AG04450 (cell line): ENCODE data around the gene TAGAP. TPM values are rescaled to one million over a fixed set of nuclear protein-coding genes. Genes with fewer than 3 reads are reported as not detected.
"Not testable (repeated sequence)": the region's sequence is repeated elsewhere in the genome, so short reads cannot be mapped to it uniquely, and the experiment has no call there.

Experiments used
- CTCF ChIA-PET: fragments of 300-600, 350-600 bp; formaldehyde crosslinking; extraction: SDS; loops from one replicate; lab custom pipeline; 2022; ENCODE audit warnings: antibody characterized with exemption, inconsistent platforms; lab: Charles Lee
- POLR2A ChIA-PET: fragments of 350-600 bp; formaldehyde crosslinking; extraction: SDS; loops from one replicate; lab custom pipeline; 2021; ENCODE audit warnings: antibody characterized with exemption, inconsistent platforms; lab: Yijun Ruan, JAX
- DNase-seq: peaks from one replicate; pipeline ENCODE4 v3.0.0-alpha.2; 2011; ENCODE audit warnings: low read depth, low spot score
- H3K27ac ChIP-seq: one replicate; pipeline ENCODE4 v1.5.1; 2012; ENCODE audit warnings: low read depth, low read length, control low read depth
- H3K27me3 ChIP-seq: one replicate; pipeline ENCODE4 v1.6.0; 2012; ENCODE audit warnings: low read length; ENCODE audit not compliant: control insufficient read depth, insufficient read depth
- H3K4me3 ChIP-seq: 2 replicates; pipeline ENCODE4 v1.5.1; 2011; ENCODE audit warnings: mild to moderate bottlenecking, low read depth, low read length, control low read depth
- H3K9me3 ChIP-seq: 2 replicates; pipeline ENCODE4 v1.5.1; 2012; ENCODE audit warnings: low read length; ENCODE audit not compliant: control insufficient read depth, insufficient read depth
- polyA plus RNA-seq: library from polyadenylated mRNA; depleted of rRNA; stranded (reverse); fragments of >200 nt; gene quantifications from 2 replicates; pipeline ENCODE4 v1.2.3, GENCODE V29; 2011
- TF ChIP-seq, protein P1 (sequence below): IDR thresholded peaks from 2 replicates; pipeline ENCODE4 v1.5.1; 2011; ENCODE audit warnings: low read depth, low read length, control low read depth, inconsistent platforms

The TAGAP gene
- polyA plus RNA-seq, 1 experiment, result not detected

DNA sequence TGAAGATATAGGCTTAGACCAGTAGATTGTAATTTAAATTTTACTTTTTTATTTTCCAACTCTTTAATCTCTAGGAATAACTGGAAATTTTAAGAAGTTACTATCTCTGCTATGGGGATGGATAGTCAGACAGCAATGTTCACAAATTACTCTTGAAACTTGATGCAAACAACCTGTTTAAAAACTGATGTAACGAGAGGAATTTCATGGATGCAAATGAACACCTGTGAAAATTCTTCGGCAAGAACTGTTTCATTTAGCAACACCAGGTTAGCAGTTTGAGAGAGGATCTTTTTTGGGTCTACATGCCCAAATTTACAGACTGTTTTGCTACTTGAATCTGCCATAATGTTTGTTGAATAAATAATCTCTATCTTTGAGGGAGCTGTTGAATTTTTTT is 24.8 kb downstream of the TAGAP start:
- POLR2A ChIA-PET, result no interaction called here
- CTCF ChIA-PET, result no interaction called here
- H3K9me3 ChIP-seq, result peaks cover 7% of the 10 kb centered on the region

DNA sequence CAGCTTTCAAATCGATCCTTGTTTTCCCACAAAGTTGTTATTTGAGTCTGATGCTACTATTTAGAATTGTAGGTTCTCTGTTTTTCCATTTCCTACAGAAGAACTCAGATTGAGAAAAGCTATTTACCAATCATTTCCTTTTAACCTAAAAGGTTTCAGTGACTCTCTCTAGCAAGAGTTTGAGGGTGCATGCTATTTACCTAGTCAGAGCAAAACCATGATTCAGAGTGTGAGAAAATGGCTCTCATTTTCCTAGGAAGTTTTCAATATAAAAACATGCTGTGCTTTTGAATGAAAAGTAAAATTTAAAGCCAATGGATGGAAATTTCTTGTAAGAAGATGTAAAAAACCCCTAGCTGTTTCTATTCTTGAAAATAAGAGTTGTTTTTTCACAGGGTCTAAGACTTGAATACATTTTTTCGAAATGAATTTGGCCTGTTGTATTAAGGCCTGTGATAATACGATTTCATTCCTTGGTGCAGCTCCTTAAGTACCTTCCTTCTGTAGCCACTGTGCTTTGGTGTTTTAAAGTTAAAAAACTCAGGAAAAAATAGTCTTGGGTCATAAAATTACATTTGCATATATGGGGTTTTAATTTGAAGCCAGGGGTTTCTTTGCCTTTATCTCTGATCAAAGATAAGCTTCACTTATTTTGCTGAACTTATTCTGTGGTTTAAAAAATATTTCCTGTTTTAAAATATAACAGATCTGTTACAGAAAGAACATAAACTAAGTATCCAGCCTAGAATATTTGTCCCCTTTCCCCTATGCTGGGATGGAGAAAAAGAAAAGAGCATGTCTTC is 26.8 kb downstream of the TAGAP start:
- POLR2A ChIA-PET, result no interaction called here
- Histone ChIP-seq H3K27ac (no peak overlapping the region), H3K9me3 (no peaks in the 10 kb centered on the region), H3K4me3 (no peak overlapping the region), H3K27me3 (no peaks in the 10 kb centered on the region)
- no peak for DNase-seq
- TF ChIP-seq, protein P1, sequence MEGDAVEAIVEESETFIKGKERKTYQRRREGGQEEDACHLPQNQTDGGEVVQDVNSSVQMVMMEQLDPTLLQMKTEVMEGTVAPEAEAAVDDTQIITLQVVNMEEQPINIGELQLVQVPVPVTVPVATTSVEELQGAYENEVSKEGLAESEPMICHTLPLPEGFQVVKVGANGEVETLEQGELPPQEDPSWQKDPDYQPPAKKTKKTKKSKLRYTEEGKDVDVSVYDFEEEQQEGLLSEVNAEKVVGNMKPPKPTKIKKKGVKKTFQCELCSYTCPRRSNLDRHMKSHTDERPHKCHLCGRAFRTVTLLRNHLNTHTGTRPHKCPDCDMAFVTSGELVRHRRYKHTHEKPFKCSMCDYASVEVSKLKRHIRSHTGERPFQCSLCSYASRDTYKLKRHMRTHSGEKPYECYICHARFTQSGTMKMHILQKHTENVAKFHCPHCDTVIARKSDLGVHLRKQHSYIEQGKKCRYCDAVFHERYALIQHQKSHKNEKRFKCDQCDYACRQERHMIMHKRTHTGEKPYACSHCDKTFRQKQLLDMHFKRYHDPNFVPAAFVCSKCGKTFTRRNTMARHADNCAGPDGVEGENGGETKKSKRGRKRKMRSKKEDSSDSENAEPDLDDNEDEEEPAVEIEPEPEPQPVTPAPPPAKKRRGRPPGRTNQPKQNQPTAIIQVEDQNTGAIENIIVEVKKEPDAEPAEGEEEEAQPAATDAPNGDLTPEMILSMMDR, result no peak
- CTCF ChIA-PET, result interaction anchor here (0.6 to 2.3 kb wide), 7 partner anchors 9 to 340 kb away, joined by 3 to 8 read pairs (median 4); no protein-coding TSS in a partner anchor

More for the DNA sequence above, 24.8 kb downstream of the TAGAP start:
- DNase-seq, result no peak
- H3K4me3 ChIP-seq, result no peak overlapping the region
- no peak overlapping the region for H3K27ac ChIP-seq
- H3K27me3 ChIP-seq, result no peaks in the 10 kb centered on the region
- TF ChIP-seq, protein P1, result no peak

DNA sequence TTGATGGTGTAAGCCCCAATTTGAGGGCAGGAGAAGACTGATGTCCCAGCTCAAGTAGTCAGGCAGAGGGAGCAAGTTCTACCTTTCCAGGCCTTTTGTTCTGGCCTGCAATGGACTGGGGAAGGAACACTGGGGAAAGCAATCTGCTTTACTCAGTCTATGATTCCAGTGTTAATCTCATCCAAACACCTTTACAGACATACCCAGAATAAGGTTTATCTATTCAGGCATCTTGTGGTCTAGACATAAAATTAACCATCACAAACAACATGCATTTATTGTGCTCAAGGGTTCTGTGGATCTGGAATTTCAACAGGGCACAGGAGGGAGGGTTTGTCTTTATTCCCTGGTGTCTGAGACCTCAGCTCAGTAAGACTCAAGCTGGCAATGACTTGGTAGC is 30.4 kb downstream of the TAGAP start:
- Histone ChIP-seq H3K27ac (no peak overlapping the region), H3K27me3 (no peaks in the 10 kb centered on the region), H3K9me3 (no peaks in the 10 kb centered on the region), H3K4me3 (no peak overlapping the region)
- ChIA-PET POLR2A (no interaction called here), CTCF (no interaction called here)
- TF ChIP-seq, protein P1, result no peak
- no peak for DNase-seq

DNA sequence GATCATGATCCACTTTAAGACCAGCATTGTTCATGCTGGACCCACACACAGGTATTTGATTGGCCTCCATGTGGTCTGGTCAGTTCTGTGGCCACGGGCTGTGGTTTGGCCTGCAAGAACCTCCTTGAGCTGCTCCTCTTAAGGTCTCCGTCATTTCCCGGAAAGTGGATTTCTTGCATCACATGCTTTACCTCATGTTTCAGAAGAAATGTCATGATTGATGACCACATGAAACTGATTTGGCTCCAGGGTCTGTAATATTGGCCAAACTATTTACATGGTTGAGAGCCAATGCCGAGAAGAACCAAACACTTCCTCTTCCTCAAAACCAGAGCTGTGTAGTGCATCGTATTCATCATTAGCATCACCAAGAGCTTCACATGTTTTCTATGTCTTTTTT is 31.6 kb downstream of the TAGAP start:
- TF ChIP-seq, protein P1, result no peak
- no peak overlapping the region for H3K4me3 ChIP-seq
- ChIA-PET POLR2A (no interaction called here), CTCF (interaction anchor here (0.5 to 0.7 kb wide), 2 partner anchors 83 to 642 kb away, joined by 3 to 6 read pairs; no protein-coding TSS in a partner anchor)
- no peak overlapping the region for H3K27ac ChIP-seq
- H3K9me3 ChIP-seq, result no peaks in the 10 kb centered on the region
- no peaks in the 10 kb centered on the region for H3K27me3 ChIP-seq
- DNase-seq, result no peak

DNA sequence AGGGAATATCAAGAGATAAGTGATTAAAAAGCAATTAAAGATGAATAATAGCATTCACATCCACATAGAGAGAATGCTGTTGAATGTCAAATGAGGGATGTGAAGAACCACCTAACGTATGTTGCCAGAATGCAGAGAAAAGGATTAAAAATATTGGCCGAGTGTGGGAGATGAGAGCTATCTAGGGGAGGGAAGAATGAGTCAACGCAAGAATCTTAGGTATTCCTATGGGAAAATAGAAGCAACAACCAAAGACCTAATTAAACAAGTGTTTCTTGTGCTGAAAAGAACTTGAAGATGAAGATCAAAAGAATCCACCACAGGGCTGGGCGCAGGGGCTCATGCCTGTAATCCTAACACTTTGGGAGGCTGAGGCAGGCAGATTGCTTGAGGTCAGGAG is 32.6 kb downstream of the TAGAP start:
- no peaks in the 10 kb centered on the region for H3K27me3 ChIP-seq
- H3K27ac ChIP-seq, result no peak overlapping the region
- no peak for DNase-seq
- TF ChIP-seq, protein P1, result no peak
- ChIA-PET POLR2A (no interaction called here), CTCF (no interaction called here)
- no peak overlapping the region for H3K4me3 ChIP-seq
- no peaks in the 10 kb centered on the region for H3K9me3 ChIP-seq

DNA sequence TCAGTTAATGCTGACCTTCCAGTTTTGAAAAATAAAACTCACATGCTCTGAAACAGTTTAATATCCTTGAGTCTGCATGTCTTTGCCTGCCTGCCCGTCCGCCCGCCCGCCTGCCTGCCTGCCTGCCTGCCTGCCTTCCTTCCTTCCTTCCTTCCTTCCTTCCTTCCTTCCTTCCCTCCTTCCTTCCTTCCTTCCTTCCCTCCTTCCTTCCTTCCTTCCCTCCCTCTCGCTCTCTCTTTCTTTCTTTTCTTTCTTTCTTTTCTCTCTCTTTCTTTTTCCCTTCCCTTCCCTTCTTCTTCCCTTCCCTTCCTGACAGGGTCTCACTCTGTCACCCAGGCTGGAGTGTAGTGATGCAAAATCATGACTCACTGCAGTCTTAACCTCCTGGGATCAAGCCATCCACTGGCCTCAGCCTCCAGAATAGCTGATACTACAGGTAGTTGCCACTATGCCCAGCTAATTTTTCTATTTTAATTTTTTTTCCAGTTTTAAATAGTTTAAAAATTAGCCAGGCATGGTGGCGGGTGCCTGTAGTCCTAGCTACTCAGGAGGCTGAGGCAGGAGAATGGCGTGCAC is 34.7 kb downstream of the TAGAP start:
- not testable (repeated sequence) for H3K27me3 ChIP-seq, H3K4me3 ChIP-seq, H3K27ac ChIP-seq, H3K9me3 ChIP-seq, DNase-seq
- ChIA-PET POLR2A (interaction anchor here (0.7 kb wide), 1 partner anchor 94 kb away, joined by 3 read pairs; no protein-coding TSS in a partner anchor), CTCF (interaction anchor here (0.9 to 7.1 kb wide), 4 partner anchors 10 to 126 kb away, joined by 3 to 54 read pairs (median 23); partner anchors contain the start of gene RSPH3)
